IMR-90 (cell line): ENCODE results near the gene MYH9.

Experiments used
- CHD1 ChIP-seq: IDR thresholded peaks from 2 replicates; pipeline ENCODE4 v1.6.1; 2012; ENCODE audit warnings: low read depth, low read length, improper control_type of control experiment
- FOS ChIP-seq: fragments of 150-350 bp; IDR thresholded peaks from 2 replicates; pipeline ENCODE4 v1.6.1; 2016; ENCODE audit warnings: low read depth, low read length
- MAZ ChIP-seq: IDR thresholded peaks from 2 replicates; pipeline ENCODE4 v1.6.1; 2012; ENCODE audit warnings: low read depth, mild to moderate bottlenecking, low read length, improper control_type of control experiment, moderate library complexity, borderline replicate concordance
- MXI1 ChIP-seq: IDR thresholded peaks from 2 replicates; pipeline ENCODE4 v1.6.1; 2012; ENCODE audit warnings: low read depth, mild to moderate bottlenecking, low read length, moderate library complexity, borderline replicate concordance
- POLR2A ChIP-seq: IDR thresholded peaks from 2 replicates; pipeline ENCODE4 v1.6.1; 2012; ENCODE audit warnings: mild to moderate bottlenecking, low read depth, low read length
- RAD21 ChIP-seq: IDR thresholded peaks from 2 replicates; pipeline ENCODE4 v1.6.1; 2012; ENCODE audit warnings: low read length, improper control_type of control experiment
- RFX5 ChIP-seq: IDR thresholded peaks from 2 replicates; pipeline ENCODE4 v1.8.0; 2012; ENCODE audit warnings: low read depth, mild to moderate bottlenecking, low read length, moderate library complexity
- TF ChIP-seq, protein P1 (sequence below): conservative IDR thresholded peaks from 2 replicates; pipeline ENCODE4 v1.5.1; 2012; ENCODE audit warnings: mild to moderate bottlenecking, low read depth, low read length, improper control_type of control experiment
- TF ChIP-seq, protein P2 (sequence below): fragments of 150-350 bp; IDR thresholded peaks from 2 replicates; pipeline ENCODE4 v1.6.1; 2017; ENCODE audit warnings: mild to moderate bottlenecking, antibody characterized with exemption, low read length, low read depth
- TF ChIP-seq, protein P3 (sequence below): fragments of 150-350 bp; IDR thresholded peaks from 2 replicates; pipeline ENCODE4 v1.6.1; 2016; ENCODE audit warnings: low read depth, mild to moderate bottlenecking, low read length, moderate library complexity, borderline replicate concordance

DNA sequence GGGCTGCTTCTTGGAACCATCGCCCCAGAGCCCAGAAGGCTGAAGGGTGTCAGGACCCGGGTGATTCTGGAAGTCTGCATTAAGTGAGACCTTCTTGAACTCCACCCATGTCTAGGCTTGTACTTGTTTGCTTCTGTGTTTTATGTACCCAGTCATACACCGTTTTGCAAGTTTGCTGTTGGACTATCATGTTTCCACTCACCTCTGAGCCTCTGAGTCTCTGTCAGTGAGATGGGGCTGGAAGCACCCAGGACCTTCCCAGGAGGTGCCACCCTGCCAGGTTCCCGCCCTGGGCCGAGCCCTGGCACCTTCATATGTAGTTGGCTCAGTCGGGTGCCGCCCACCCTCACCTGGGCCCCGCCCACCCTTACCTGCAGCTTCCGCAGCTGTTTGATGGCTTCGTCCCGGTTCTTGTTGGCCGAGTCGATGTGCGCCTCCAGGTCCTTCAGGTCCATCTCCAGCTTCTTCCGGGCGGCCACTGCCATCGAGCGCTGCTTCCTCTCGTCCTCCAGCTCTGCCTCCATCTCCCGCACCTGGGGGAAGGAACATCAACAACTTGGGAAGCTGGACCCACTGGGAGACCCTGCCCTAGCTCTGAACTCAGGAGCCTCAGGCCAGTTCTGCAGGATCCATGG is 99.8 kb downstream of the MYH9 start:
- TF ChIP-seq, protein P1, sequence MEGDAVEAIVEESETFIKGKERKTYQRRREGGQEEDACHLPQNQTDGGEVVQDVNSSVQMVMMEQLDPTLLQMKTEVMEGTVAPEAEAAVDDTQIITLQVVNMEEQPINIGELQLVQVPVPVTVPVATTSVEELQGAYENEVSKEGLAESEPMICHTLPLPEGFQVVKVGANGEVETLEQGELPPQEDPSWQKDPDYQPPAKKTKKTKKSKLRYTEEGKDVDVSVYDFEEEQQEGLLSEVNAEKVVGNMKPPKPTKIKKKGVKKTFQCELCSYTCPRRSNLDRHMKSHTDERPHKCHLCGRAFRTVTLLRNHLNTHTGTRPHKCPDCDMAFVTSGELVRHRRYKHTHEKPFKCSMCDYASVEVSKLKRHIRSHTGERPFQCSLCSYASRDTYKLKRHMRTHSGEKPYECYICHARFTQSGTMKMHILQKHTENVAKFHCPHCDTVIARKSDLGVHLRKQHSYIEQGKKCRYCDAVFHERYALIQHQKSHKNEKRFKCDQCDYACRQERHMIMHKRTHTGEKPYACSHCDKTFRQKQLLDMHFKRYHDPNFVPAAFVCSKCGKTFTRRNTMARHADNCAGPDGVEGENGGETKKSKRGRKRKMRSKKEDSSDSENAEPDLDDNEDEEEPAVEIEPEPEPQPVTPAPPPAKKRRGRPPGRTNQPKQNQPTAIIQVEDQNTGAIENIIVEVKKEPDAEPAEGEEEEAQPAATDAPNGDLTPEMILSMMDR = no peak
- TF ChIP-seq, protein P2, sequence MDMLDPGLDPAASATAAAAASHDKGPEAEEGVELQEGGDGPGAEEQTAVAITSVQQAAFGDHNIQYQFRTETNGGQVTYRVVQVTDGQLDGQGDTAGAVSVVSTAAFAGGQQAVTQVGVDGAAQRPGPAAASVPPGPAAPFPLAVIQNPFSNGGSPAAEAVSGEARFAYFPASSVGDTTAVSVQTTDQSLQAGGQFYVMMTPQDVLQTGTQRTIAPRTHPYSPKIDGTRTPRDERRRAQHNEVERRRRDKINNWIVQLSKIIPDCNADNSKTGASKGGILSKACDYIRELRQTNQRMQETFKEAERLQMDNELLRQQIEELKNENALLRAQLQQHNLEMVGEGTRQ = no peak
- TF ChIP-seq POLR2A (no peak), RAD21 (no peak), CHD1 (no peak), RFX5 (no peak), FOS (no peak), MXI1 (no peak), MAZ (no peak)
- TF ChIP-seq, protein P3, sequence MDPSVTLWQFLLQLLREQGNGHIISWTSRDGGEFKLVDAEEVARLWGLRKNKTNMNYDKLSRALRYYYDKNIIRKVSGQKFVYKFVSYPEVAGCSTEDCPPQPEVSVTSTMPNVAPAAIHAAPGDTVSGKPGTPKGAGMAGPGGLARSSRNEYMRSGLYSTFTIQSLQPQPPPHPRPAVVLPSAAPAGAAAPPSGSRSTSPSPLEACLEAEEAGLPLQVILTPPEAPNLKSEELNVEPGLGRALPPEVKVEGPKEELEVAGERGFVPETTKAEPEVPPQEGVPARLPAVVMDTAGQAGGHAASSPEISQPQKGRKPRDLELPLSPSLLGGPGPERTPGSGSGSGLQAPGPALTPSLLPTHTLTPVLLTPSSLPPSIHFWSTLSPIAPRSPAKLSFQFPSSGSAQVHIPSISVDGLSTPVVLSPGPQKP = no peak
